ENCODE results near the gene L3MBTL3.

L3MBTL3 gene

GRCh38 chr6:130020907-130021629 lies 2.7 kb downstream of the L3MBTL3 start:
- H3K4me3 ChIP-seq, result peak overlapping the region; percentile 58 to 85 (median 79)
- peak overlapping the region in 19 of 21 experiments; percentile 34 to 94 (median 84) for H3K27ac ChIP-seq

- Histone ChIP-seq H3K4me3 (no peak overlapping the region), H3K27ac (no peak overlapping the region)
Measured at GRCh38 chr6:130026859-130027258, 8.5 kb downstream of the L3MBTL3 start.

GRCh38 chr6:130027948-130028347 lies 9.6 kb downstream of the L3MBTL3 start:
- H3K27ac ChIP-seq, result peak overlapping the region in 5 of 21 experiments; percentile 17 to 72 (median 47)
- no peak overlapping the region for H3K4me3 ChIP-seq

- no peak overlapping the region for H3K4me3 ChIP-seq
- H3K27ac ChIP-seq, result peak overlapping the region in 5 of 21 experiments; percentile 8 to 72 (median 56)
Measured at GRCh38 chr6:130029163-130029562, 10.8 kb downstream of the L3MBTL3 start.

- no peak overlapping the region for H3K4me3 ChIP-seq
- H3K27ac ChIP-seq, result no peak overlapping the region
Measured at GRCh38 chr6:130032758-130033340, 14.5 kb downstream of the L3MBTL3 start.

- peak overlapping the region in 6 of 21 experiments; percentile 11 to 54 (median 36) for H3K27ac ChIP-seq
- H3K4me3 ChIP-seq, result no peak overlapping the region
Measured at GRCh38 chr6:130033949-130034348, 15.6 kb downstream of the L3MBTL3 start.

- Histone ChIP-seq H3K4me3 (no peak overlapping the region), H3K27ac (peak overlapping the region in 4 of 21 experiments; percentile 11 to 43 (median 36))
Measured at GRCh38 chr6:130034378-130035146, 16.2 kb downstream of the L3MBTL3 start.

- peak overlapping the region in 2 of 21 experiments; percentile 17 to 32 for H3K27ac ChIP-seq
- no peak overlapping the region for H3K4me3 ChIP-seq
Measured at GRCh38 chr6:130035211-130035610, 16.8 kb downstream of the L3MBTL3 start.

- H3K27ac ChIP-seq, result no peak overlapping the region
- no peak overlapping the region for H3K4me3 ChIP-seq
Measured at GRCh38 chr6:130037207-130037811, 18.9 kb downstream of the L3MBTL3 start.

- Histone ChIP-seq H3K4me3 (no peak overlapping the region), H3K27ac (no peak overlapping the region)
Measured at GRCh38 chr6:130041594-130041993, 23.2 kb downstream of the L3MBTL3 start.

- Histone ChIP-seq H3K27ac (no peak overlapping the region), H3K4me3 (no peak overlapping the region)
Measured at GRCh38 chr6:130043344-130043743, 25.0 kb downstream of the L3MBTL3 start.

GRCh38 chr6:130045622-130046021 lies 27.2 kb downstream of the L3MBTL3 start:
- no peak overlapping the region for H3K4me3 ChIP-seq
- H3K27ac ChIP-seq, result no peak overlapping the region

- Histone ChIP-seq H3K4me3 (no peak overlapping the region), H3K27ac (no peak overlapping the region)
Measured at GRCh38 chr6:130046671-130047070, 28.3 kb downstream of the L3MBTL3 start.

GRCh38 chr6:130047088-130047995 lies 29.0 kb downstream of the L3MBTL3 start:
- H3K4me3 ChIP-seq, result no peak overlapping the region
- no peak overlapping the region for H3K27ac ChIP-seq

- H3K4me3 ChIP-seq, result no peak overlapping the region
- no peak overlapping the region for H3K27ac ChIP-seq
Measured at GRCh38 chr6:130050230-130050629, 31.8 kb downstream of the L3MBTL3 start.

- Histone ChIP-seq H3K4me3 (no peak overlapping the region), H3K27ac (no peak overlapping the region)
Measured at GRCh38 chr6:130054725-130055124, 36.3 kb downstream of the L3MBTL3 start.

- no peak overlapping the region for H3K27ac ChIP-seq
- no peak overlapping the region for H3K4me3 ChIP-seq
Measured at GRCh38 chr6:130055271-130055670, 36.9 kb downstream of the L3MBTL3 start.

GRCh38 chr6:130057495-130057894 lies 39.1 kb downstream of the L3MBTL3 start:
- no peak overlapping the region for H3K27ac ChIP-seq
- H3K4me3 ChIP-seq, result no peak overlapping the region

GRCh38 chr6:130063806-130064205 lies 45.4 kb downstream of the L3MBTL3 start:
- Histone ChIP-seq H3K4me3 (no peak overlapping the region), H3K27ac (no peak overlapping the region)
